HG03432 (cell line): ENCODE measurements around the gene HSPA12A.

ENCODE experiments used
- ATAC-seq: cut with Tn5 transposase; IDR thresholded peaks from one replicate; pipeline ENCODE4 v1.9.1; 2021; ENCODE audit warnings: mild to moderate bottlenecking, moderate library complexity; ENCODE audit not compliant: unreplicated experiment

Gene HSPA12A

DNA sequence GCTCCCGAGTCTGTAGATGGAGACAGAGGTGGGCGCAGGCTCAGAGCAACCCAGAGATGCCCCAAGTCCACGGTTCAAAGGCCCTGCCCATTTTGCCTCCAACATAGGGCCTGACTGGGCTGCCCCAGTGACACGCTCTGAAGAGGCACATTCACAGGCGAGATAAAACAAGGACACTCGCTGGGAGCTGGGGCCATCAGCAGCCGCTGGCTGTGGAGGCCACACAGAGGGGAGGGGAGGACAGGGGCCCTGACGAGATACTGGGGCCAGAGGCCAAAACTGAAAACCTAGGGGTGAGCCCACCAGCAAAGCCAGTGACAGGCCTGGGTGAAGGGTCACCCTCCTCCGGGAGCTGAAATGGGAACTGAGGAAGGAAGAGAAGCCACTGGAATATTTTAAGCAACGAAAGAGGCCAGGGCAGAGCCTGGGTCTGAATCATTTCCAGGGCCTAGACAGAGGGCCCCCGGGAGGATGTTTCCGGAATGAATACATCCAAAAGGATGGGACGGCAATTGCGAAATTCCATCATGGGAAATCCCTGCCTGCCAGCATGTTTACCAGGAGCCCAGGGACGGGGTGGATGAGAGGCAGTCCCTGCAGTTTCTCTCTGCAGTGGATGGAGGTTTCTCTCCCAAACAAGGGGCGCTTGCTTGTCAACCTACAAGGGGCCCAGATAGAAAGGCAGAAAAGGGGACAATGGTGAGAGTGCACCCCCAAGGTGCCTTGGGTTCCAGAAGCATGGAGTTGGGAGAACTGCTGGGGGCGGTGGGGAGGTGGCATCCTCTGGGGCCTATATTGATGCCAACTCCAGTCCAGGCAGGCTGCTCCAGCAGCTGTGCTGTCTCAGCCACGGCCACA, 29.0 kb upstream of the HSPA12A start:
- ATAC-seq: no peak

DNA sequence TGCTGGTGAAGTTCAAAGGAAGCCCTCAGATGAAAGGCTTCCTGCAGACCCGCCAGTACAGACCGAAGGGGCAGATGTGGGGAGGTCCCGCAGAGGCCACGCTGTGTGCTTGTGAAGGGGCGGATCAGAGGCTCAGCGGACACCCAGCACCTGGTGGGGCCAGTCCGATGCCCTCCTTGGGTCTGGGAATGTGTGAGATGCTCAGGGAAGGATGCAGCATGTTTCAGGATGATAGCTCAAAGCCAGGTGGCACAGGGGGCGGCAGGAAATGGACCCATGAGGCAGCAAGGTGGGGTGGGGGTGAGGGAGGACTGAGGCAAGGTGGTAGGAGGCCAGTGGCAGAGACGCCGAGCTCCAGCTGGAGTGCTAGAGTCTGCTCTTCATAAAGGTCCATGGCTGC, 27.9 kb upstream of the HSPA12A start:
- ATAC-seq: no peak

DNA sequence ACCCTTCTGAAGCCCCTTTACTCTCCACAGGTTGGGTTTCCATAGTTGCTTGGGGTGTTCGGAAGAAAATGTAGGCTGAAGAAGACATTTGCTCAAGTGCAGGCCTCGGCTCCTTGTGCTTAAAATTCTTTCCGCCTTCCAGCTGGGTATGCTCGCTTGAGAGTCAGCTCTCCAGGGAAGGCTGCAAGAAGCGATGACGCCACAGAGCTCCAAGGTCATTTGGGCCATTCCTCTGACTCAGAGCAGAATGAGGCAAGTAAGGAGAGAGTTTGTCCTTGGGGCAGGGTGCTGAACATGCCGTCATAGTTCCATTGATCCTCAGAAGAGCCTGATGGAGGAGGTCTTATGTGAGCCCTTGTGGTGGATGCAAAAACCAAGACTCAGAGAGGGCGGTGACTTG, 27.4 kb upstream of the HSPA12A start:
- no peak for ATAC-seq

DNA sequence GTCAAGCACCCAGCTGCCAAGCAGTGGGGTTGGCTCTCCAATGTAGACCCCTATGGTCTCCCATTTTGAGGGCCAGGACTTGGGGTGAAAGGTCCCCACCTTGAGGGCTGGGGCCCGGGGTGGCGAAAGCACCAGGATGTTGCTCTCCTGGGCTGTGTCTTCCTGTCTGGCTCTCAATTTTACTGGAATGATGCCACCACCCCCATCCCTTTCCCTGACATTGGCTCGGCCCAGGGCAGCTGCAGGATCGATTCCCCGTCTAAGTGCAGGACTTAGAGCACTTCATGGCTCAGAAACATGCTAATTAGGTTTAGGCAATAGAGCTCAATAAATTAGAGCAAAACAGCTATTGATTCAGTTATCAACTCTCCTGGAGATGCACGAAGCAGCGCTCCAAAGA, 27.0 kb upstream of the HSPA12A start:
- no peak for ATAC-seq

DNA sequence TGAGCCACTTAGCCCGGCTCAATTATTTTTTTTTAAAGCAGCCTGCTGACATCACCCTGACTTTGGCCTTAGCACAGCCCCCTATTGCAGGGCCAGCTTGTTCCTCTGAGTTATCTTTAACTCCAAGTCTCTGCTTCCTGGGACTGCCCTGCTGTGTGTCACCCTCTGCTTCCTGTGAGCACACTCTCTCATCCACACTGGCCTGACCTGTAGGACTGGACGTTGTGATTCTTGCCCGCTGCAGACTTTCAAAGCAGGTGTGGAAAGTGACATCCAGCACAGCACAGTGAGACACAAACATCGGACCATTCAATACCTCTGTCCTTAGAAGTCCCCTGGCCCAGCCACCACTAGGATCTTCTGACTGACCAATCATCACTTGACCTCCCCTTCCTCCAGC, 26.4 kb upstream of the HSPA12A start:
- no peak for ATAC-seq

DNA sequence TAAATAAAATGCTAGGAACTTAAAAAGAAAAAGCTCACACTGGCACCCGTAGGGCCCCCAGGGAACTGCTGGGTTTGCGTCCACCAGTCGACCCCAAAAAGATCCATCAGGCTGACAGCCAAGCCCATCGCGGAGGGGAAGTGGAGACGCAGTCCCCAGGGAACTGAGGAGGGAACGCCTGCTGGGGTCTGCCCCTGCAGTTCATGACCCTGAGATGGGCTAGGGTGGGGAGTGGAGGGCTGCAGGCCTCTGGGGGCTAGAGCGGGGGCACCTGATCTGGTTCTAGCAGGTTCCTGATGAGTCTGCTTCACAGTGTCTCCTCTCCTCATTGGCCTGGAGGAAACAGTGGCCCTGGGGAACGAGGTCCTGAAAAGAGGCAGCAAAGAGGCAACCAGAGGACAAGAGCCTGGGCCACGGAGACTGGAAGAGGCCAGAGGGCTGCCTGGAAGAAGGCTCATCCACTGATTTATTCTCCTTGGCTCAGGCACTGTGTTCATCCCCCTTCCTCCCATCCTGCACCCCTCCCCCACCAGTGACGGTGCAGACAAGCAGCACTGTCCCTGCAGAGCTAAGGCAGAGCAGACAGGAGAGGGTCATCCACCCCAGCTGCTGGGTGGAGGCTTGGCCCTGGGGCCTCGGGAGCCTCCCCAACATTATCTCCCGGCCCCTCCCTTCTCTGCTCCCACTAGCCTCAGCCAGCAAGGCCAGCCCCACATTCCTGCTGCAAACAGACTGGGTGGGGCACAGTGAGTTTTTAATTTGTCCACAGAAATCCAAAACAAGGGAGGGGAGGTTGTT, 24.7 kb upstream of the HSPA12A start:
- ATAC-seq: no peak

DNA sequence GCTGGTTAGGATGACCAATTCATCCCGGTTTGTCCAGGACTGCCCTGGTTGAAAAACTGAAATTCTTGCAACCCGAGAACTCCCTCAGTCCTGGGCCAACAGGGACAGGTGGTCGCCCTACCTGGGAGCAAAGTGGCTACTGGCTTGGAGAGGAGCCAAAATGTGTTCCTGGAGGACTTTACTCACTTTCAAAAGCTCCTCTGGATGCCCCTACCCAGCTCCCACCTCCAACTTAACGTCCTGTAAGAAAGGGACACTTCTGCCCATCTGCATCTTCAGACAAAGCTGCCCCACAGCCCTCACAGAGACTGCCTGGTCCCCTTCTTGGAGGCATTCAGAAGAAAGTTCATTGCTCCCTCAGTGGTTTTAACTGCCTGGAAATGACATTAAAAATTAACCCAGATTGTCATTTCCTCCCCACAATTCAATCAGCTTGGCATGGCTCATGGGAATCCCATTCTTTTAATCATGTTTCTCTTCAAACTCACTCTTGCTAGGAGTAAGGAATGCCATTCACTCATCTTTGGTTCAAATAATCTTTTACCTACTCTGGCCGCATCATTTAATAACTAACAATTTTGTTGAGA, 24.0 kb upstream of the HSPA12A start:
- no peak for ATAC-seq

DNA sequence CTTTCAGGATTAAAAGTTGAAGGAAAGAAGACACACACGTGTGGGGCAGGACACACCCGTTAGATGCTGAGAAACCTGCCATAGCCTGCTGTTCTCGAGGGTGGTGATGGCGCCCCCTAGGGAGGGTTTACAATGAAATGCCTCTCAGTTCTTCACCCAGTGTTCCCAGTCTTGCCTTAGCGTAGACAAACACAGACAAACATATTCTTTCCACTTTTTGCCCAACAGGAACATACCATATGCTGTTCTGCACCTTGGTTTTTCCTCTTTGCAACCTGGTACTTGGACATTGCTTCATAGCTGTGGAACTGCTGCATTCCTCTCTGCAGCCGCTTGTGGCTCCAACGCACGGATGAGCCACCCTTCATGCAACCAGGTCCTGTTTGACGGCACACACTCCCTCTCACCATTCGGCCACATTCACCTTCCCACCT, 23.3 kb upstream of the HSPA12A start:
- no peak for ATAC-seq

DNA sequence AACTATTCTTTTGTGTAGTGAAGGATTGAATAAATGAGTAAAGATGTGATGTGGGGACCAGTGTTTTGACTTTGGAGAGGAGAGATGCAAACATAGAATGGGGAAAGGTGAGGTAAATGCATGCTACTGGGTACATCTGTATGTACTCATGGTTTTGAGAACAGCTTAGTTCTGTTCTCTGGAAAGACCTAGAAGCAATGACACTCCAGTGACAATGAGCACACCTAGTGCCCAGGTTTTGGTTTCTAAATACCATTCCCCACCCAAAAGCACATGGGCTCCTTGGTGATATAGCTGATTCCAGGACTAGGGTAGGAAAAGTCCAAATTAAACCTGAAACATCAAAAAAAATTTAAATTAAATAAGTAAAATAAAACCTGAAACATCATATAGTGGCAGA, 22.6 kb upstream of the HSPA12A start:
- no peak for ATAC-seq

DNA sequence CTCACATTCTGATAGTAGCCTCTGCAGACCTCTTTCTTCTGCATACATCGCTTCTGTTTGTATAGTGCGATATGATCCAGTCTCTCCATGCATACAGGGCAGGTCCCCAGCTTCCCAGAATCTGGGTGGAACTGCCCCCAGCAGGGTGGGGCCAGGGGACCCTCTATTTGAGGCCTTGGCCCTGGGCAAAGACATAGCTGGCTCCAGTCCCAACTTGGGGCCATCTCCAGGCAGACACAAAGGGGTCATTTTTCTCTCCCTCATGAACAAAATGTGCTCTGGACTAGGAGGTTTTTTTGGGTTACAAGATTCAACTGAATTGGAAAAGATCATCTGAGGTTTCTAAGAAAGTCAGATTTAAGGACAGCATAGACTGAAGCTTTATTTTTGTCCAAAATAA, 21.1 kb upstream of the HSPA12A start:
- no peak for ATAC-seq

DNA sequence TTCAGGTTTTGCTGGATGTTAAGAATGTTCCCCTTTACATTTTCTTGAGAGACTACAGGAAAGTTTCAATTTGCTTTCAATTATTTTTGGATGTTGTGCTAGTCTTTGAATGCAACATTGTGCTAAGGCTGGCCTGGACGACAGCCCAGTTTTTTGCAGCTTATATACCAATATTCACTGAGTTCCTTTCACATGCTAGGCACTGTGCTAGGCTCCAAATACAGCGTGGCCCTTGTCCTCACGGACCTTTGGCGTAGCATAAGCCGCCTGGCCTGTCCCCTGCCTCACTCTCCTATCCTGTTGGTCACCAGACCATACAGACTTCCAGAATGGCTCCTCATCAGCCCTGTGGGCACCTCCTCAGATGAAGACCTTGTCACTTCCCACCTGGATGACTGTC, 19.5 kb upstream of the HSPA12A start:
- no peak for ATAC-seq

DNA sequence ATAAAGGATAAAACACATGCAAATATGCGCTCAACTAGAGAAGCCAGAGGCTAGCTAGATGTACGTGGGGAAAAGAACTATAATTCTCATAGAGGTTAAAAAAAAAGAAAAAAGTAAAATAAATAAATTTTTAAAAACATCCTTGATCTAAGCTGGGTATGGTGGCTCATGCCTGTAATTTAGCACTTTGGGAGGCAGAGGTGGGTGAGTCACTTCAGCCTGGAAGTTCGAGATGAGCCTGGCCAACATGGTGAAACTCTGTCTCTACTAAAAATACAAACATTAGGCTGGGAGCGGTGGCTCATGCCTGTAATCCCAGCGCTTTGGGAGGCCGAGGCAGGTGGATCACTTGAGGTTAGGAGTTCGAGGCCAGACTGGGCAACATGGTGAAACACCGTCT, 18.6 kb upstream of the HSPA12A start:
- ATAC-seq: no peak

DNA sequence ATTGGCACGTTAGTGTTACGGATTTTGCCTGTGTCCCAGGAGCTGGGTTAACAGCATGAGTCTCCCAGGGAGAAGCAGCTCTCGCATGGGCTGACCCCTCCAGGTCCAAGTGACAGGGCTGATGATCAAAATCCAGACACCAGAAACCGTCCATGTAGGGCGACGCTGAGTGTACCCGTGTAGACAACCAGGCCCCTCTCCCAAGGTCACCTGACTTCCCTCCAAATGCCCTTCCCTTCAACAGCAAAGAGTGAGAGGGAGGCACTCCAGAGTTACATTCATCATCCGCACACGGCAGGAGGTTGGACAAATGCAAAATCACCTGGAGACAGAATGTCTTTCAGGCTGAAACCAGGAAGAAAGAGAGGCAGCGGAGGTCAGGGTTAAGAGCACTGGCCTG, 14.9 kb upstream of the HSPA12A start:
- no peak for ATAC-seq

DNA sequence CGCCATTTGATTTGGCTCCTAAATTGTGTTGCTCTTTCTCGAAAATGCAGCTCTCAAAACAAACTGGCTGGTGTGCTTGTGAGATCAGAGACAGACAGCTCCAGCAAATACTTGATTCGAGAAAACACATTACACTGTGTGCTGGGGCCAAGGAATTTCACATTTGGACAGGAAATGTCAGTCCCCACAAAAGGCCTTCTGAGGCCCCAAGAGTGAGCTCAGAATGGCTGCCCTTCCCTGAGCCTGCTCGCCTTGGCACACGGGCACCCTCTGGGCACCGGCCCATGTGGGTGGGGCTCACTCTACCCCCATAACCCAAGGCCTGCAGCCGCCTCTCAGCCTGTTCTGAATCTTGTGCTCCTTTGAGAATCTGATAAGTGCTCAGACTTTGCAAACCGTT, 13.9 kb upstream of the HSPA12A start:
- ATAC-seq: no peak

DNA sequence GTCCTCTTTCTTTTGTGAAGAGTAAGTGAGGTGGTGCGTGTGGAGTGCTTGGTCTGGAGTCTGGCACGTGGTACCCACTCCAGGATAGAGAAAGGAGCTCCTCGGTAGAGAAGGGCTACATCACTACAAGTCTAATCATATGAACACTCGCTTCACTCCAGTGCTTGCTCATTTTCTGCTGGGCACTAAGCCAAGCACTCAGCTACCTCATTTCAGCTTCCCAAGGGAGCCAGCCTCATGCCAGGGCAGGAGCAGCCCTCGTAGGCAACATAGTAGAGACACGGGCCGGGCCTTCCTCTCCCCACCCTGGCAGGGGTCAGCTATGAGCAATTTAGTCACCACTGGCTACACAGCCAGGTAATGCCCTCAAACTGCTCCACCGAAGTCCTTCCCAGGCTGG, 11.4 kb upstream of the HSPA12A start:
- no peak for ATAC-seq

DNA sequence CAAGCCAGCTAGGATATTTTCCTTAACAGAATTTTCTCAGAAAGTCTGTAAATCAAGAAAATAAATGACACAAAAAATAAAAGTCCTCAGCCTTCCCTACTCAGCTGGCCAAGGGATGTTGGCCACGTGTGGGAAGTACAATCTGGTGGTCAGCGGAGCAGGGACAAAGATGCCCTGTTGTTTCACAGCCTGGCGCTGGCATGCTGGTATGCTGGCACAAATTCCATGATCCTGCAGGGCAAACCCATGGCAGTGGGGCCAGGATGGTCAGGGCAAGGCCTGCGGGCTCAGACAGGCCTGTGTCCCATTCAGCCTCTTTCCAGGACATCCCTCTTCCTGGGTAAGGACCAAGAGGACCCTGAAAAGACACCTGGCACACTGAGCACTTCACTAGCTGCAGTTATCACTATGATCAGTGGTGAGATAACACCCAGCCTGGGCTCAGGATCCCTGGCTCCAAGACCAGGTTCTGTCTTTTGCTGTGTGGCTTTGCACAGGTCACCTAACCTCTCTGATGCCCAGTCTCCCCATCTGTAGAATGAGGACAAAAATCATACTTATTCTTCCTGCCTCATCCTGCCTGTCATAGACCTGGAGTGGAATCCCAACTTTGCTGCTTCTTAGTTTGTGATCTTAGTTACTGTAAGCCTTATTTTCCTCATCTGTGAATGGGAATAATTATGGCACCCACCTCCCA, 10.8 kb upstream of the HSPA12A start:
- no peak for ATAC-seq

DNA sequence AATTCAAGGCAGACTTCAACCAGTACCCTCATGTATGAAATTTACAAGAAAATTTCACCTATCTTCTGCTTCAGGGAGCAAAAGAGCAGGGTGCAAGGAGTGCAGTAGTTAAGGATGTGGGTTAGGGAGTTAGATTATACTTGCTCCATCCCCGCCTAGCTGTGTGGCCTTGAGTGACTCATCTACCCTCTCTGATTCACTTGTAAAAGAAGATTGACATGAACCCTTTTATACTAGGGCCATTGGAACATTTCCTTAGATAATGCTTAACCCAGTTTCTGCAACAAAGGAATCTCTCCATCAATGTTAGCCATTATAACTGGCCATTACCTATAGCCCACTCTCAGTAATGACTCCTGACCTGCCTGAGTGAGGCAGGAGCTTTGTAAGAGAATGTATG, 10.2 kb upstream of the HSPA12A start:
- ATAC-seq: no peak

DNA sequence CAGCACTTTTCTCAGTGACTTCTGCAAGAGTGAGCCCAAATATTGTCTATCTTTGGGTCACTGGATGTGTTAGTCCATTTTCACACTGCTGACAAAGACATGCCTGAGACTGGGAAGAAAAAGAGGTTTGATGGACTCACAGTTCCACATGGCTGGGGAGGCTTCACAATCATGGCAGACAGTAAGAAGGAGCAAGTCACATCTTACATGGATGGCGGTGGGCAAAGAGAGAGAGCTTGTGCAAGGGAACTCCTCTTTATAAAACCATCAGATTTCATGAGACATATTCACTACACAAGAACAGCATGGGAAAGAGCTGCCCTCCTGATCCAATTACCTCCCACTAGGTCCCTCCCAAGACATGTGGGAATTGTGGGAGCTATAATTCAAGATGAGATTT, 6.1 kb upstream of the HSPA12A start:
- ATAC-seq: no peak

DNA sequence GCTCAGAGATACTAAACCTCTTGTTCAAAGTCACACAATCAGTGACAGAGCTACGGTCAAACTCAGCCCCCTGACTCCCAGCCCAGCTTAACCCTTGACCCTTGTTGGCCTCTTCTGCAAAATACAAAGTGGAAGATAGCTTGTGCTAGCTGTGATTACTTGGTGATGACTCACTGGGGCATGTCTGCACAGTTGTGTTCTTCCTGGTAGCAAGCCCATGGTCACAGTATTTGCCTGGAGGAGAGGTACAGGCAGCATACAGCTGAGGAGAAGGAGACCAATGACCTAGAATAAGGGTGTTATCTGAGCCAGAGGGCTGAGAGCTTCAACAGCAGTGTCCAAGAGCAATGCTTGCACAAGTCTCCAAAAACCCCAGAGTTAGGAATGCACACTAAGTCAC, 5.7 kb upstream of the HSPA12A start:
- no peak for ATAC-seq

DNA sequence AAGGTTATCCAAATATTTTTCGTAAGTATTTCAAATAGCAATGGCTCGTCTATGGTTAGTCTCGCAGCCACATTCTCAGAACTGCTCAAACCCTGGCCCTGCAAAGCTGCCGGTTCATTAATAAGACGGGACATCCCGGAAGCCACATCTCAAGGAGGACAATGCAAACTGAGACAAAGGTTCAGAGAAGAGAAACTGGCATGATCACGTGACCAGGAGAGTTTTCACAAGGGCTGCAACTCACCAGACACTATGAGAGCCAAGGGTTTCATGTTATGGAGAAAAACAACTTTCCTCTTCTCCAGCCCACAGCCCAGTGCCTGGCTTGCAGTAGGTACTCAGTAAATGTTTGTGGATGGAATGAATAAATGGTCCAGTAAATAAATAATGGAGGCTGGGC, 5.0 kb upstream of the HSPA12A start:
- no peak for ATAC-seq

DNA sequence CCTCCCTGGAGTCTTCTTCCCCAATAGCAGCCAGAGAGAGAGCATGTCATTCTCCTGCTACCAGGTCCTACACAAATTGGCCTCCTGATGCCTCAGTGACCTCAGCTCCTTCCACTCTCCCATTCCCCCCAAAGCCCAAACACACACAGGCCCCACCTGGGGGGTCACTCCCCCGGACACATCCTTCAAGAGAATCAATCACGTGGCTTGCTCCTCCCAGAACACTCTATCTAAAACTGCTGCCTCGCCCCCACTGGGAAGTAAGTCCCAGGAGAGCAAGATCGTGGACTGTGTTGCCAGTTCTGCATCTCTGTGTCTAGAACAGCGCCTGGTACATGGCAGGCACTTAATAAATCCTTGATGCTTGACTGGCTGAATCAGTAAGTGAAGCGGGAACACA, 2.5 kb upstream of the HSPA12A start:
- no peak for ATAC-seq
